Breast epithelium (tissue), 4 donors: Measurements from ENCODE around the gene INSM1. TPM values are rescaled to one million over a fixed set of nuclear protein-coding genes. Genes with fewer than 3 reads are reported as not detected.

Experiments used
- DNase-seq, 2 donors: peaks; one replicate each; pipeline ENCODE4 v3.0.0-alpha.2; 2019; ENCODE audit warnings: low spot score in 2 of 2
- H3K27ac ChIP-seq, 2 donors: fragments of 200-600 bp; sonication (generic) in 1 of 2; one replicate each; pipeline ENCODE4 v1.5.1; 2016 to 2019; ENCODE audit warnings: mild to moderate bottlenecking in 1 of 2
- H3K27me3 ChIP-seq, 2 donors: fragments of 200-600 bp; sonication (generic) in 1 of 2; one replicate each; pipeline versions ENCODE4 v1.5.1 to v1.6.0; 2017 to 2019; ENCODE audit warnings: control low read depth in 1 of 2, mild to moderate bottlenecking in 1 of 2
- H3K36me3 ChIP-seq: fragments of 200-600 bp; one replicate; pipeline ENCODE4 v1.5.1; 2019
- H3K4me1 ChIP-seq, 2 donors: fragments of 200-600 bp; sonication (generic); one replicate each; pipeline ENCODE4 v1.5.1; 2016 to 2019; ENCODE audit warnings: control low read depth in 1 of 2
- H3K4me3 ChIP-seq, 3 donors: fragments of 200-600 bp; sonication (generic); 1 replicate in 2 of 3; 2 replicates in 1 of 3; pipeline ENCODE4 v1.5.1; 2016 to 2019; ENCODE audit warnings: mild to moderate bottlenecking in 3 of 3, moderate library complexity in 2 of 3
- H3K9me3 ChIP-seq, 2 donors: fragments of 200-600 bp; sonication (generic) in 1 of 2; one replicate each; pipeline ENCODE4 v1.5.1; 2016 to 2019; ENCODE audit warnings: control low read depth in 1 of 2
- POLR2A ChIP-seq: fragments of 450-650 bp; IDR thresholded peaks from one replicate; pipeline ENCODE4 v1.6.1; 2016; ENCODE audit warnings: antibody characterized with exemption, mild to moderate bottlenecking, moderate library complexity
- POLR2AphosphoS5 ChIP-seq, 3 donors: sonication (generic); formaldehyde crosslinking; IDR thresholded peaks; one replicate each; pipeline ENCODE4 v1.6.1; 2017; ENCODE audit warnings: antibody characterized with exemption in 3 of 3
- intact Hi-C: fragments of 100-400 bp; cut with DNase I; formaldehyde crosslinking; loops from one replicate; pipeline ENCODE4 v1.15.1; 2023; ENCODE audit warnings: low total_unique reads
- total RNA-seq, 3 donors: library from RNA; depleted of rRNA; stranded (reverse); fragments of >200 nt; gene quantifications; one replicate each; pipeline ENCODE4 v1.1.0, GENCODE V29; 2016
- TF ChIP-seq, protein P1 (sequence below), 3 donors: fragments of 450-650 bp; IDR thresholded peaks; one replicate each; pipeline ENCODE4 v1.5.1; 2016 to 2017; ENCODE audit warnings: antibody characterized with exemption in 3 of 3, mild to moderate bottlenecking in 3 of 3, moderate library complexity in 3 of 3

The INSM1 gene
- total RNA-seq, 3 donors from 2014 or later, result 0.48 TPM; not detected in 2

DNA sequence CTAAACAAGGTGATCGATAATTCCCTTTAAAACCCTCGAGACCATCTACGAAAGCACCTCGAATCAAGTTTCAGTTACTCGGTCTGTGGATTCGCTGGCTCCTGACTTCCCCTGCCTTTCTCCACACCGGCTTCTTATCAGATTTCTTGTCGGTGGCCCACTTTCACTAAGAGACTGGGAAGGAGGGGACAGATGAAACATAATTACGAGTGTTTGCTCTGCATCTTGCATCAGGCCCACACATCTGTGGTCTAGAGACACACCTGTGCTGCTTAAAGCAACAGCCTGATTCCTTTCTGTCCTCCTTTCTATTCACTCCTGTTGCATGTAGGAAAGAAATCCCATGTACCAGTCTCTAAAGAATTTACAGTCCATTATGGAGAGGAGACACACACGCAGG, 37.7 kb downstream of the INSM1 start:
- Histone ChIP-seq H3K4me3 (no peak overlapping the region), H3K4me1 (no peaks in the 10 kb centered on the region), H3K36me3 (peaks cover 5% of the 10 kb centered on the region), H3K9me3 (no peaks in the 10 kb centered on the region), H3K27me3 (no peaks in the 10 kb centered on the region), H3K27ac (no peak overlapping the region)
- intact Hi-C loops, result no loop called here
- no peak for TF ChIP-seq POLR2AphosphoS5 (IDR thresholded peaks at IDR 0.05)
- no peak for TF ChIP-seq POLR2A
- TF ChIP-seq, protein P1, sequence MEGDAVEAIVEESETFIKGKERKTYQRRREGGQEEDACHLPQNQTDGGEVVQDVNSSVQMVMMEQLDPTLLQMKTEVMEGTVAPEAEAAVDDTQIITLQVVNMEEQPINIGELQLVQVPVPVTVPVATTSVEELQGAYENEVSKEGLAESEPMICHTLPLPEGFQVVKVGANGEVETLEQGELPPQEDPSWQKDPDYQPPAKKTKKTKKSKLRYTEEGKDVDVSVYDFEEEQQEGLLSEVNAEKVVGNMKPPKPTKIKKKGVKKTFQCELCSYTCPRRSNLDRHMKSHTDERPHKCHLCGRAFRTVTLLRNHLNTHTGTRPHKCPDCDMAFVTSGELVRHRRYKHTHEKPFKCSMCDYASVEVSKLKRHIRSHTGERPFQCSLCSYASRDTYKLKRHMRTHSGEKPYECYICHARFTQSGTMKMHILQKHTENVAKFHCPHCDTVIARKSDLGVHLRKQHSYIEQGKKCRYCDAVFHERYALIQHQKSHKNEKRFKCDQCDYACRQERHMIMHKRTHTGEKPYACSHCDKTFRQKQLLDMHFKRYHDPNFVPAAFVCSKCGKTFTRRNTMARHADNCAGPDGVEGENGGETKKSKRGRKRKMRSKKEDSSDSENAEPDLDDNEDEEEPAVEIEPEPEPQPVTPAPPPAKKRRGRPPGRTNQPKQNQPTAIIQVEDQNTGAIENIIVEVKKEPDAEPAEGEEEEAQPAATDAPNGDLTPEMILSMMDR (IDR thresholded peaks at IDR 0.05), result no peak
- no peak for DNase-seq

DNA sequence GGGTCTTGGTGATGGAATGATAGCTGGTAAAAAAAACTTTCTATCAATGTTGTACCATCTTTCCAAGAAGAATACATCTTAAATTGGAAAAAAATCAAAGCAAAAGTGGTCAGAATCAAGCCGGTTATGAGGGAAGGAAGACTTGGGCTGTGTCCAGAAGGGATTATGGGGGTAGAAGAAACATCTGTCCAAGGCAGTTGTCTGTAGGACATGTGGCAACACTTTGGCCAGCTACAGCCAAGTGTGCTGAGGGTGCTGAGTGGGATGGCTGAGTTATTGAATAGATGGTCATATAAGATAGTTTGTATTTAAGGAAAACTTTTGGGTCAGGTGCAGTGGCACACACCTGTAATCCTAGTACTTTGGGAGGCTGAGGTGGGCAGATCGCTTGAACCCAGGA, 38.4 kb downstream of the INSM1 start:
- intact Hi-C loops, result no loop called here
- no peak for DNase-seq
- peaks cover 5% of the 10 kb centered on the region for H3K36me3 ChIP-seq

DNA sequence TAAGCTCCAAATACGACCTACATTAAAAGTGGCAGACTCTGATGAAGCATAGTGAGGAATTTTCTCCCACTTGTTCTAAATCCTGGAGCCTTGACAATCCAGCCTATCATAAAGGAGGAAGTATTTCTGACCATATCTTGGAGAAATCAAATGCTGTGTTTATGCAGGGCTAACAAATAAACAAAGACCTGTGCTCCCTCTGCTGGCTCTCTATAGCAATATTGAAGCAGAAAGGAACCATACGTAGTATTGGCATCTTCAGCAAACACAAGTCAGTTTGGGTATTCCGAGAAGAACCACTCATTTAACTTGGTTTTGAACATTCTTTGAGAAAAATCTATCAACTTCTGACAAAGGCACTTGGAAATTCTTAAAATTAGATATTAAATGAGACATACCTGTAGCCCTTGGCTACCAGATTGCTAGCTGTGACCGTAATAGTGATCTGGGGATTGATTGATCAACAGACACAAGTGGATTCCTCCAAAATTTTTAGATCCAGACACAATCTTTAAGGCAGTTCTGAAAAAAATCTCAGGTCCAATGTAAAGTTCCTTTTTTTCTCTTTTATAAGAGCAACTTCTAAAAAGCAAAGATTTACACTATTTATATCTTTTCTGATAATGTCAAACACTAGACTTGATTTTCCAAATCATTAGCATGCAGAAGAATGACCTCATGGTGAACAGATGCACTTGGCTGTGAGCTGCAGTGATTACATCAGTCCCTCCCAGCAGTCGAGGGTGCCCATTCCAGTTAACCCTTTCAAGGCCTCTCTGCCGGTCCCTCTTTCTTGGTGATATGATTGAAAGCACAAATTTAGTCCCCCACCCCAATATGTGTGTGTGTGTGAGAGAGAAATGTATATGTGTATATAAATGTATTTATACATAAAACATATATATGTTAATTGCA, 40.2 kb downstream of the INSM1 start:
- H3K4me3 ChIP-seq, result no peak overlapping the region
- no peaks in the 10 kb centered on the region for H3K9me3 ChIP-seq
- H3K36me3 ChIP-seq, result peaks cover 5% of the 10 kb centered on the region
- TF ChIP-seq POLR2A, result no peak
- TF ChIP-seq, protein P1 (IDR thresholded peaks at IDR 0.05), result peak in 1 of 3 donors; percentile 23
- no peaks in the 10 kb centered on the region for H3K4me1 ChIP-seq
- DNase-seq, result no peak
- intact Hi-C loops, result no loop called here
- H3K27me3 ChIP-seq, result no peaks in the 10 kb centered on the region
- H3K27ac ChIP-seq, result no peak overlapping the region

More for the DNA sequence above, 38.4 kb downstream of the INSM1 start:
- no peaks in the 10 kb centered on the region for H3K9me3 ChIP-seq
- no peaks in the 10 kb centered on the region for H3K4me1 ChIP-seq
- TF ChIP-seq POLR2AphosphoS5 (IDR thresholded peaks at IDR 0.05) (no peak), POLR2A (no peak)
- TF ChIP-seq, protein P1 (IDR thresholded peaks at IDR 0.05), result no peak
- no peaks in the 10 kb centered on the region for H3K27me3 ChIP-seq
- H3K4me3 ChIP-seq, result no peak overlapping the region
- H3K27ac ChIP-seq, result no peak overlapping the region

DNA sequence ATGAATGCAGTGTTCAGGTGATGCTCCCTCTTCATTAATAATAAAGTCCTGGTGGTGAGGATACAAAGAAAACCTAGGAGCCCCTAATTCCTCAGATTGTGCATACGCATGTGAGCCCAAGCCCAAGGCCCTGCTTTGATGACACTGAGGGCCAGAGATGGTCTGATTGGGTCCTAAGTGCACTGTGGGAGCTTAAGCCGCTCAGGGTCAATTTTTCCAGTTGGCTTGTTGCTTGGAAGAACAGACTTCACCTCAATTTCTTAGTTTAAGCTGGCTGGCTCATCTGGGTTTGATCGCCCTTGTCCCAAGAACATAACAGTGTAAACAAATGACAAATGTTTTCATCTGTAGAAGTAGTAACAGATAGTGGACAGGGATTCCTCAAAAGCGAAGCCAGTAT, 41.4 kb downstream of the INSM1 start:
- DNase-seq, result no peak
- TF ChIP-seq POLR2A (no peak), POLR2AphosphoS5 (IDR thresholded peaks at IDR 0.05) (no peak)
- TF ChIP-seq, protein P1 (IDR thresholded peaks at IDR 0.05), result no peak
- intact Hi-C loops, result no loop called here
- Histone ChIP-seq H3K27ac (no peak overlapping the region), H3K27me3 (no peaks in the 10 kb centered on the region), H3K4me1 (no peaks in the 10 kb centered on the region), H3K36me3 (no peaks in the 10 kb centered on the region), H3K4me3 (no peak overlapping the region), H3K9me3 (no peaks in the 10 kb centered on the region)

DNA sequence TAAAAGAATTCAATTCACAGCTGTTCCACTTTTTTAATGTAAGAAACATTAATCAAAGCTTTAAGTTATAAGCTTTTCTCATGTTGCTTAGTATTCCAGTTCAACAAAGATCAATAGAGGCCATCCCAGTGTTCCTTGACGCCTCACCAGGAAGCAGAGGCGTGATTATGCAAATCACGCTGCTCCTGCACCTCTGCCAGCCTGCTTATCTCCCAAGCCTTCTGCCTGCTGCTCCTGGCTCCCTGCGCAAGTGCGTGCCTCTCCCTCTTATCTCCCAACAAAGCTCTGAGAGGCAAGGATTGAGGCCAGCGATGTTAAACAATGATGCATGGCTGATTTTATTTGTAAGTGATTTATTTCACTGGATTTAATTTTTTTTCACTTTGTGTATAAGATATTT, 42.8 kb downstream of the INSM1 start:
- intact Hi-C loops, result no loop called here
- Histone ChIP-seq H3K36me3 (no peaks in the 10 kb centered on the region), H3K9me3 (no peaks in the 10 kb centered on the region), H3K27me3 (no peaks in the 10 kb centered on the region), H3K4me1 (no peaks in the 10 kb centered on the region), H3K4me3 (no peak overlapping the region), H3K27ac (no peak overlapping the region)
- TF ChIP-seq, protein P1 (IDR thresholded peaks at IDR 0.05), result no peak
- TF ChIP-seq POLR2A (no peak), POLR2AphosphoS5 (IDR thresholded peaks at IDR 0.05) (no peak)
- DNase-seq, result no peak
